ENCODE measurements around the gene SSC4D. TPM values are rescaled to one million over a fixed set of nuclear protein-coding genes. Genes with fewer than 3 reads are reported as not detected.

SSC4D gene
- total and polyA plus RNA-seq, 9 of the 15 experiments (the other 6 are each of a cell fraction or from before 2014, with no cell fraction given): 0.06 to 1.1 (median 0.85) TPM; not detected in 1

- TF ChIP-seq THAP7 (CRISPR knock-in tag; IDR thresholded peaks at IDR 0.05) (no peak), TSHZ1 (CRISPR knock-in tag; IDR thresholded peaks at IDR 0.05) (no peak), HIVEP1 (CRISPR knock-in tag; IDR thresholded peaks at IDR 0.05) (peak; percentile 70; the same call in 1 of the 2 replicates), PREB (CRISPR knock-in tag; IDR thresholded peaks at IDR 0.05) (no peak), NFRKB (IDR thresholded peaks at IDR 0.05; ENCODE audit: low read depth) (peak; percentile 74), WHSC1 (IDR thresholded peaks at IDR 0.05; ENCODE audit: low read length) (no peak), PATZ1 (CRISPR knock-in tag; IDR thresholded peaks at IDR 0.05; ENCODE audit: borderline replicate concordance) (0 out of 2 replicates have a peak, but pooled peaks have one; percentile 17), ZZZ3 (IDR thresholded peaks at IDR 0.05) (no peak), TAF7 (tag; IDR thresholded peaks at IDR 0.05) (peak; percentile 45; the same call in 1 of the 2 replicates), RBM39 (optimal IDR thresholded peaks at IDR 0.05; ENCODE audit: low read depth, low read length) (peak; percentile 34), TEAD4 (IDR thresholded peaks at IDR 0.05; ENCODE audit: low read length) (peak; percentile 17; the same call in 1 of the 2 replicates), TEAD4 (CRISPR knock-in tag; IDR thresholded peaks at IDR 0.05; ENCODE audit: borderline replicate concordance) (no peak), LCOR (CRISPR knock-in tag; IDR thresholded peaks at IDR 0.05) (peak; percentile 86), NR4A1 (CRISPR knock-in tag; IDR thresholded peaks at IDR 0.05) (0 out of 2 replicates have a peak, but pooled peaks have one; percentile 56), NR4A1 (tag; IDR thresholded peaks at IDR 0.05) (0 out of 2 replicates have a peak, but pooled peaks have one; percentile 54)
- TF ChIP-seq, protein P1, sequence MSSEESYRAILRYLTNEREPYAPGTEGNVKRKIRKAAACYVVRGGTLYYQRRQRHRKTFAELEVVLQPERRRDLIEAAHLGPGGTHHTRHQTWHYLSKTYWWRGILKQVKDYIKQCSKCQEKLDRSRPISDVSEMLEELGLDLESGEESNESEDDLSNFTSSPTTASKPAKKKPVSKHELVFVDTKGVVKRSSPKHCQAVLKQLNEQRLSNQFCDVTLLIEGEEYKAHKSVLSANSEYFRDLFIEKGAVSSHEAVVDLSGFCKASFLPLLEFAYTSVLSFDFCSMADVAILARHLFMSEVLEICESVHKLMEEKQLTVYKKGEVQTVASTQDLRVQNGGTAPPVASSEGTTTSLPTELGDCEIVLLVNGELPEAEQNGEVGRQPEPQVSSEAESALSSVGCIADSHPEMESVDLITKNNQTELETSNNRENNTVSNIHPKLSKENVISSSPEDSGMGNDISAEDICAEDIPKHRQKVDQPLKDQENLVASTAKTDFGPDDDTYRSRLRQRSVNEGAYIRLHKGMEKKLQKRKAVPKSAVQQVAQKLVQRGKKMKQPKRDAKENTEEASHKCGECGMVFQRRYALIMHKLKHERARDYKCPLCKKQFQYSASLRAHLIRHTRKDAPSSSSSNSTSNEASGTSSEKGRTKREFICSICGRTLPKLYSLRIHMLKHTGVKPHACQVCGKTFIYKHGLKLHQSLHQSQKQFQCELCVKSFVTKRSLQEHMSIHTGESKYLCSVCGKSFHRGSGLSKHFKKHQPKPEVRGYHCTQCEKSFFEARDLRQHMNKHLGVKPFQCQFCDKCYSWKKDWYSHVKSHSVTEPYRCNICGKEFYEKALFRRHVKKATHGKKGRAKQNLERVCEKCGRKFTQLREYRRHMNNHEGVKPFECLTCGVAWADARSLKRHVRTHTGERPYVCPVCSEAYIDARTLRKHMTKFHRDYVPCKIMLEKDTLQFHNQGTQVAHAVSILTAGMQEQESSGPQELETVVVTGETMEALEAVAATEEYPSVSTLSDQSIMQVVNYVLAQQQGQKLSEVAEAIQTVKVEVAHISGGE (CRISPR knock-in tag; IDR thresholded peaks at IDR 0.05): peak in 1 of 3 experiments; percentile 66; a peak in 1 of 6 replicates
Measured at GRCh38 chr7:76397409-76398183, 11.9 kb downstream of the SSC4D start (continued).

Data from K562 (cell line).